CD4-positive, alpha-beta T cell (primary cell): ENCODE measurements around the gene NUDT3. TPM values are rescaled to one million over a fixed set of nuclear protein-coding genes. Genes with fewer than 3 reads are reported as not detected.
"Not testable (repeated sequence)": the region's sequence is repeated elsewhere in the genome, so short reads cannot be mapped to it uniquely, and the experiment has no call there.

ENCODE experiments used
- ATAC-seq: fragments of 200-7000 bp; cut with Tn5 transposase; one replicate; pipeline ENCODE4 v1.10.0; 2022; ENCODE audit warnings: mild to moderate bottlenecking; ENCODE audit not compliant: poor library complexity
- CTCF ChIA-PET: fragments of 350-600 bp; sonication (Branson Sonifier 250); formaldehyde crosslinking; loops from one replicate; lab custom pipeline; 2021; ENCODE audit warnings: antibody characterized with exemption, inconsistent platforms; lab: Charles Lee
- POLR2A ChIA-PET: fragments of 350-600 bp; sonication (Branson Sonifier 250); formaldehyde crosslinking; loops from one replicate; lab custom pipeline; 2021; ENCODE audit warnings: antibody characterized with exemption, inconsistent platforms; lab: Charles Lee
- DNase-seq, 14 experiments: peaks; one replicate each; pipeline ENCODE4 v3.0.0-alpha.2; 2013 to 2020; ENCODE audit warnings: mixed read lengths in 2 of 14
- H3K27ac ChIP-seq, 2 donors: one replicate each; pipeline versions ENCODE4 v1.5.1 to v1.7.0; 2013; ENCODE audit warnings: low read length in 2 of 2, low read depth in 1 of 2, mild to moderate bottlenecking in 1 of 2
- H3K27me3 ChIP-seq, 2 experiments: 1 replicate in 1 of 2; 2 replicates in 1 of 2; pipeline versions ENCODE4 v1.6.1 to v1.7.0; 2013; ENCODE audit warnings: low read length in 2 of 2, control low read depth in 1 of 2, mild to moderate bottlenecking in 1 of 2, moderate library complexity in 1 of 2; ENCODE audit not compliant: insufficient read depth in 2 of 2, control insufficient read depth in 1 of 2
- H3K36me3 ChIP-seq: one replicate; pipeline ENCODE4 v1.6.1; 2013; ENCODE audit warnings: low read length, control low read depth; ENCODE audit not compliant: insufficient read depth
- H3K4me1 ChIP-seq: one replicate; pipeline ENCODE4 v1.6.1; 2013; ENCODE audit warnings: low read length, control low read depth; ENCODE audit not compliant: insufficient read depth
- H3K4me3 ChIP-seq: one replicate; pipeline ENCODE4 v1.5.1; 2013; ENCODE audit warnings: mild to moderate bottlenecking, low read length, moderate library complexity
- H3K9me3 ChIP-seq, 2 experiments: 1 replicate in 1 of 2; 2 replicates in 1 of 2; pipeline versions ENCODE4 v1.6.1 to v1.7.0; 2013; ENCODE audit warnings: low read length in 2 of 2, mild to moderate bottlenecking in 2 of 2, control low read depth in 1 of 2, moderate library complexity in 1 of 2; ENCODE audit not compliant: control insufficient read depth in 1 of 2, insufficient read depth in 1 of 2
- H3K27ac Mint-ChIP-seq: one replicate; pipeline ENCODE4 v1.8.0; 2020; ENCODE audit warnings: mixed read lengths
- H3K27me3 Mint-ChIP-seq: one replicate; pipeline ENCODE4 v1.8.0; 2021; ENCODE audit warnings: mixed read lengths
- H3K36me3 Mint-ChIP-seq: one replicate; pipeline ENCODE4 v1.8.0; 2021; ENCODE audit warnings: low read depth, mixed read lengths
- H3K4me1 Mint-ChIP-seq: one replicate; pipeline ENCODE4 v1.8.0; 2021; ENCODE audit warnings: low read depth, mixed read lengths
- H3K4me3 Mint-ChIP-seq: one replicate; pipeline ENCODE4 v1.8.0; 2020; ENCODE audit warnings: mild to moderate bottlenecking, mixed read lengths
- H3K9me3 Mint-ChIP-seq: one replicate; pipeline ENCODE4 v1.8.0; 2020; ENCODE audit warnings: mixed read lengths
- CTCF ChIP-seq: fragments of 200-600 bp; IDR thresholded peaks from one replicate; pipeline ENCODE4 v1.8.0; 2022; ENCODE audit warnings: antibody characterized with exemption, mild to moderate bottlenecking
- intact Hi-C, 2 experiments: fragments of 100-400 bp; cut with DNase I in 1 of 2; cut with micrococcal nuclease in 1 of 2; formaldehyde crosslinking; loops; one replicate each; pipeline versions ENCODE4 v1.15.1 to v1.9.0; 2023 to 2025; cut with DNase I, micrococcal nuclease
- total RNA-seq, 174 experiments: library from RNA in 2 of 174; stranded (reverse) in 2 of 174; gene quantifications; one replicate each; pipeline ENCODE4 v1.2.3 and lab custom pipeline; 2021 to 2026

Gene NUDT3
- total RNA-seq, 2 experiments from 2014 or later, result 14.8 to 15.0 TPM

- no peak for TF ChIP-seq CTCF
- H3K9me3 ChIP-seq, result no peaks in the 10 kb centered on the region
- H3K27me3 Mint-ChIP-seq, result no peaks in the 10 kb centered on the region
- ATAC-seq, result no peak
- intact Hi-C loops, result no loop called here
- H3K27ac Mint-ChIP-seq, result no peak overlapping the region
- no peak overlapping the region for H3K4me3 ChIP-seq
- no peak overlapping the region for H3K4me3 Mint-ChIP-seq
- H3K36me3 Mint-ChIP-seq, result peaks cover 53% of the 10 kb centered on the region
- H3K9me3 Mint-ChIP-seq, result no peaks in the 10 kb centered on the region
- peaks cover 30% of the 10 kb centered on the region for H3K4me1 Mint-ChIP-seq
- CTCF ChIA-PET, result no interaction called here
- no peaks in the 10 kb centered on the region for H3K27me3 ChIP-seq
- no peaks in the 10 kb centered on the region for H3K4me1 ChIP-seq
- no peak overlapping the region for H3K27ac ChIP-seq
- DNase-seq, result no peak
- H3K36me3 ChIP-seq, result peaks cover 18% of the 10 kb centered on the region
- POLR2A ChIA-PET, result no interaction called here
Measured at GRCh38 chr6:34333858-34334257, 58.6 kb downstream of the NUDT3 start.

- Mint-ChIP-seq H3K4me3 (no peak overlapping the region), H3K4me1 (peaks cover 30% of the 10 kb centered on the region), H3K27ac (no peak overlapping the region), H3K36me3 (peaks cover 53% of the 10 kb centered on the region), H3K27me3 (no peaks in the 10 kb centered on the region), H3K9me3 (no peaks in the 10 kb centered on the region)
- Histone ChIP-seq H3K27ac (no peak overlapping the region), H3K9me3 (no peaks in the 10 kb centered on the region), H3K4me3 (no peak overlapping the region), H3K27me3 (no peaks in the 10 kb centered on the region), H3K36me3 (peaks cover 18% of the 10 kb centered on the region), H3K4me1 (no peaks in the 10 kb centered on the region)
- ATAC-seq (no peak), DNase-seq (peak in 2 of 14 experiments; percentile 8 to 18)
- POLR2A ChIA-PET, result no interaction called here
- CTCF ChIA-PET, result no interaction called here
- intact Hi-C loops, result no loop called here
- no peak for TF ChIP-seq CTCF
Measured at GRCh38 chr6:34332251-34333198, 59.9 kb downstream of the NUDT3 start.

GRCh38 chr6:34331371-34332050 is 61.0 kb downstream of the NUDT3 start:
- Mint-ChIP-seq H3K27ac (no peak overlapping the region), H3K27me3 (no peaks in the 10 kb centered on the region), H3K4me3 (no peak overlapping the region), H3K4me1 (peaks cover 27% of the 10 kb centered on the region), H3K9me3 (no peaks in the 10 kb centered on the region), H3K36me3 (peaks cover 53% of the 10 kb centered on the region)
- Histone ChIP-seq H3K4me1 (no peaks in the 10 kb centered on the region), H3K9me3 (no peaks in the 10 kb centered on the region), H3K4me3 (no peak overlapping the region), H3K36me3 (peaks cover 21% of the 10 kb centered on the region), H3K27ac (no peak overlapping the region), H3K27me3 (no peaks in the 10 kb centered on the region)
- intact Hi-C loops, result no loop called here
- POLR2A ChIA-PET, result no interaction called here
- no peak for DNase-seq
- CTCF ChIA-PET, result no interaction called here
- TF ChIP-seq CTCF, result no peak
- ATAC-seq, result no peak

- H3K36me3 Mint-ChIP-seq, result peaks cover 49% of the 10 kb centered on the region
- H3K4me1 ChIP-seq, H3K9me3 Mint-ChIP-seq, H3K27ac Mint-ChIP-seq, H3K27ac ChIP-seq, H3K27me3 Mint-ChIP-seq, POLR2A ChIA-PET, CTCF ChIA-PET, H3K4me3 ChIP-seq, H3K27me3 ChIP-seq, DNase-seq, H3K4me3 Mint-ChIP-seq, intact Hi-C loops, ATAC-seq, H3K9me3 ChIP-seq: not testable (repeated sequence)
- H3K36me3 ChIP-seq, result peaks cover 18% of the 10 kb centered on the region
- peaks cover 23% of the 10 kb centered on the region for H3K4me1 Mint-ChIP-seq
Measured at GRCh38 chr6:34329814-34330213, 62.7 kb downstream of the NUDT3 start.
